ENCODE measurements around the gene RGS8. TPM values are rescaled to one million over a fixed set of nuclear protein-coding genes. Genes with fewer than 3 reads are reported as not detected.

The RGS8 gene
- total RNA-seq, 1 experiment from 2014 or later, result 0.66 TPM

- TF ChIP-seq USF1 (CRISPR knock-in tag; IDR thresholded peaks at IDR 0.05), result no peak
- TF ChIP-seq ZNF138 (CRISPR knock-in tag; conservative IDR thresholded peaks at IDR 0.05), result no peak
- TF ChIP-seq ATF3 (CRISPR knock-in tag; conservative IDR thresholded peaks at IDR 0.05), result no peak
- no peak for TF ChIP-seq ZNF219 (CRISPR knock-in tag; IDR thresholded peaks at IDR 0.05; ENCODE audit: borderline replicate concordance)
- no peak for TF ChIP-seq ERG (CRISPR knock-in tag; IDR thresholded peaks at IDR 0.05)
- no peak for TF ChIP-seq ATF1 (CRISPR knock-in tag; IDR thresholded peaks at IDR 0.05)
- TF ChIP-seq IRF1 (CRISPR knock-in tag; IDR thresholded peaks at IDR 0.05), result no peak
- no peak for TF ChIP-seq ATF2 (CRISPR knock-in tag; IDR thresholded peaks at IDR 0.05; ENCODE audit: borderline replicate concordance, low read depth)
- no peak for TF ChIP-seq ZNF532 (CRISPR knock-in tag; IDR thresholded peaks at IDR 0.05; ENCODE audit: borderline replicate concordance)
- TF ChIP-seq ZNF317 (CRISPR knock-in tag; IDR thresholded peaks at IDR 0.05; ENCODE audit: borderline replicate concordance, low read depth), result no peak
Measured at GRCh38 chr1:182637769-182638168, 46.6 kb downstream of the RGS8 start (continued).

- Mint-ChIP-seq H3K27ac (no peak overlapping the region), H3K4me1 (peaks cover 23% of the 10 kb centered on the region)
- no peak for ATAC-seq
Measured at GRCh38 chr1:182635871-182636270, 48.5 kb downstream of the RGS8 start.

More at GRCh38 chr1:182635871-182636270, 48.5 kb downstream of the RGS8 start:
- Mint-ChIP-seq H3K27me3 (ENCODE audit: low read depth) (no peaks in the 10 kb centered on the region), H3K36me3 (no peaks in the 10 kb centered on the region), H3K9me3 (no peaks in the 10 kb centered on the region), H3K4me3 (no peak overlapping the region)
- ChIA-PET CTCF (interaction anchor here (0.5 to 3.7 kb wide), 3 partner anchors 21 to 151 kb away, joined by 3 to 10 read pairs (median 5); no protein-coding TSS in a partner anchor), POLR2A (interaction anchor here (1.0 kb wide), 1 partner anchor 21 kb away, joined by 3 read pairs; no protein-coding TSS in a partner anchor)
- TF ChIP-seq OVOL2 (CRISPR knock-in tag; IDR thresholded peaks at IDR 0.05; ENCODE audit: borderline replicate concordance) (no peak), ZSCAN18 (CRISPR knock-in tag; IDR thresholded peaks at IDR 0.05) (no peak), ZNF263 (CRISPR knock-in tag; IDR thresholded peaks at IDR 0.05; ENCODE audit: low read depth) (no peak), FOXP1 (CRISPR knock-in tag; IDR thresholded peaks at IDR 0.05; ENCODE audit: borderline replicate concordance) (no peak)
- DNase-seq (ENCODE audit: low spot score), result no peak

Other genes with a start within 250 kb of the RGS8 start
- gene RGSL1, start 234.4 kb downstream of the RGS8 start, total RNA-seq (2021), result not detected in 3 replicates
- 0.64 to 0.87 TPM (median 0.77 TPM) in 3 replicates for gene RNASEL, start 95.3 kb downstream of the RGS8 start, total RNA-seq (2021)
- 9.9 to 17.8 TPM (median 10.2 TPM) in 3 replicates for gene RGS16, start 80.2 kb downstream of the RGS8 start, total RNA-seq (2021)
- gene NPL, start 105.2 kb upstream of the RGS8 start, total RNA-seq (2021), result 3.4 to 4.1 TPM (median 3.6 TPM) in 3 replicates
- 227 to 280 TPM (median 239 TPM) in 3 replicates for gene DHX9, start 154.8 kb upstream of the RGS8 start, total RNA-seq (2021)

Measured in WTC11 (cell line).